Activated CD4-positive, CD25-positive, alpha-beta regulatory T cell (primary cell): ENCODE measurements around the gene GFOD1.

Experiments used
- DNase-seq, 4 experiments: peaks; one replicate each; lab custom pipeline; 2025; lab: John Stamatoyannopoulos, UW

Gene GFOD1

GRCh38 chr6:13485923-13486562 lies 1.4 kb downstream of the GFOD1 start:
- no peak for DNase-seq

- DNase-seq: no peak
Observed at GRCh38 chr6:13485303-13485702, 2.1 kb downstream of the GFOD1 start.

- DNase-seq: no peak
Observed at GRCh38 chr6:13484827-13485226, 2.6 kb downstream of the GFOD1 start.

- DNase-seq: no peak
Observed at GRCh38 chr6:13484138-13484708, 3.2 kb downstream of the GFOD1 start.

- no peak for DNase-seq
Observed at GRCh38 chr6:13480631-13481501, 6.5 kb downstream of the GFOD1 start.

GRCh38 chr6:13479971-13480434 lies 7.4 kb downstream of the GFOD1 start:
- no peak for DNase-seq

GRCh38 chr6:13479206-13479800 lies 8.1 kb downstream of the GFOD1 start:
- DNase-seq: no peak

- no peak for DNase-seq
Observed at GRCh38 chr6:13478525-13478966, 8.9 kb downstream of the GFOD1 start.

- no peak for DNase-seq
Observed at GRCh38 chr6:13474787-13475186, 12.6 kb downstream of the GFOD1 start.

- no peak for DNase-seq
Observed at GRCh38 chr6:13474360-13474759, 13.0 kb downstream of the GFOD1 start.

- DNase-seq: no peak
Observed at GRCh38 chr6:13473768-13474165, 13.6 kb downstream of the GFOD1 start.

GRCh38 chr6:13472976-13473767 lies 14.2 kb downstream of the GFOD1 start:
- DNase-seq: no peak

- no peak for DNase-seq
Observed at GRCh38 chr6:13472099-13472498, 15.3 kb downstream of the GFOD1 start.

GRCh38 chr6:13471184-13471583 lies 16.2 kb downstream of the GFOD1 start:
- DNase-seq: no peak

GRCh38 chr6:13470238-13471140 lies 16.9 kb downstream of the GFOD1 start:
- no peak for DNase-seq

- no peak for DNase-seq
Observed at GRCh38 chr6:13469693-13470092, 17.7 kb downstream of the GFOD1 start.

- DNase-seq: no peak
Observed at GRCh38 chr6:13468839-13469238, 18.6 kb downstream of the GFOD1 start.

- DNase-seq: no peak
Observed at GRCh38 chr6:13467216-13467600, 20.2 kb downstream of the GFOD1 start.

GRCh38 chr6:13466304-13467215 lies 20.8 kb downstream of the GFOD1 start:
- DNase-seq: no peak

GRCh38 chr6:13465734-13466133 lies 21.7 kb downstream of the GFOD1 start:
- DNase-seq: no peak
